Mucosa of descending colon (tissue), 3 donors: ENCODE data around the gene FUNDC2. TPM values are rescaled to one million over a fixed set of nuclear protein-coding genes. Genes with fewer than 3 reads are reported as not detected.

Experiments used
- ATAC-seq: fragments of 200-7000 bp; cut with Tn5 transposase; one replicate; pipeline ENCODE4 v1.9.1; 2020; ENCODE audit warnings: mild to moderate bottlenecking, moderate library complexity
- DNase-seq, 3 donors: peaks; one replicate each; pipeline ENCODE4 v3.0.0-alpha.2; 2020
- H3K36me3 ChIP-seq: fragments of 200-600 bp; one replicate; pipeline ENCODE4 v1.8.0; 2021; ENCODE audit warnings: low read depth, mild to moderate bottlenecking
- H3K4me1 ChIP-seq: fragments of 200-600 bp; one replicate; pipeline ENCODE4 v1.8.0; 2021; ENCODE audit warnings: low read depth, mild to moderate bottlenecking
- H3K4me3 ChIP-seq: fragments of 200-600 bp; one replicate; pipeline ENCODE4 v1.8.0; 2021; ENCODE audit warnings: mild to moderate bottlenecking
- H3K9me3 ChIP-seq: fragments of 200-600 bp; one replicate; pipeline ENCODE4 v1.8.0; 2021; ENCODE audit warnings: mild to moderate bottlenecking
- intact Hi-C, 2 donors: fragments of 100-400 bp; cut with DNase I in 1 of 2; cut with micrococcal nuclease in 1 of 2; formaldehyde crosslinking; loops; one replicate each; pipeline versions ENCODE4 v1.11.0 to v1.11.1; 2022; cut with DNase I, micrococcal nuclease
- total RNA-seq, 3 donors: library from RNA; stranded (reverse); fragmentation: NEBNext Ultra II Directional in 2 of 3; extraction: Animal tissue kit (Norgen Biotek cat#: 25700) in 2 of 3; gene quantifications; one replicate each; pipeline versions ENCODE4 v1.2.1 to v1.2.4, GENCODE V29; 2021 to 2023
- TF ChIP-seq, protein P1 (sequence below): fragments of 200-600 bp; IDR thresholded peaks from one replicate; pipeline ENCODE4 v1.8.0; 2022; ENCODE audit warnings: antibody characterized with exemption, mild to moderate bottlenecking
- donor health status: DM: no; HTN: no; CAD: no; lungs with moderate emphysema.
- donor health status: DM: no; HTN: no; CAD: no.
- donor health status: DM: no; HTN: yes; CAD: no.

Gene FUNDC2
- total RNA-seq, 3 donors from 2014 or later, result 48.9 to 92.8 (median 53.3) TPM

- Histone ChIP-seq H3K36me3 (no peaks in the 10 kb centered on the region), H3K4me1 (no peaks in the 10 kb centered on the region), H3K9me3 (no peaks in the 10 kb centered on the region), H3K4me3 (no peak overlapping the region)
- ATAC-seq, result no peak
- TF ChIP-seq, protein P1, sequence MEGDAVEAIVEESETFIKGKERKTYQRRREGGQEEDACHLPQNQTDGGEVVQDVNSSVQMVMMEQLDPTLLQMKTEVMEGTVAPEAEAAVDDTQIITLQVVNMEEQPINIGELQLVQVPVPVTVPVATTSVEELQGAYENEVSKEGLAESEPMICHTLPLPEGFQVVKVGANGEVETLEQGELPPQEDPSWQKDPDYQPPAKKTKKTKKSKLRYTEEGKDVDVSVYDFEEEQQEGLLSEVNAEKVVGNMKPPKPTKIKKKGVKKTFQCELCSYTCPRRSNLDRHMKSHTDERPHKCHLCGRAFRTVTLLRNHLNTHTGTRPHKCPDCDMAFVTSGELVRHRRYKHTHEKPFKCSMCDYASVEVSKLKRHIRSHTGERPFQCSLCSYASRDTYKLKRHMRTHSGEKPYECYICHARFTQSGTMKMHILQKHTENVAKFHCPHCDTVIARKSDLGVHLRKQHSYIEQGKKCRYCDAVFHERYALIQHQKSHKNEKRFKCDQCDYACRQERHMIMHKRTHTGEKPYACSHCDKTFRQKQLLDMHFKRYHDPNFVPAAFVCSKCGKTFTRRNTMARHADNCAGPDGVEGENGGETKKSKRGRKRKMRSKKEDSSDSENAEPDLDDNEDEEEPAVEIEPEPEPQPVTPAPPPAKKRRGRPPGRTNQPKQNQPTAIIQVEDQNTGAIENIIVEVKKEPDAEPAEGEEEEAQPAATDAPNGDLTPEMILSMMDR, result no peak
- intact Hi-C loops, result no loop called here
- DNase-seq, result no peak
Observed at GRCh38 chrX:155055494-155055893, 28.9 kb downstream of the FUNDC2 start.

DNA sequence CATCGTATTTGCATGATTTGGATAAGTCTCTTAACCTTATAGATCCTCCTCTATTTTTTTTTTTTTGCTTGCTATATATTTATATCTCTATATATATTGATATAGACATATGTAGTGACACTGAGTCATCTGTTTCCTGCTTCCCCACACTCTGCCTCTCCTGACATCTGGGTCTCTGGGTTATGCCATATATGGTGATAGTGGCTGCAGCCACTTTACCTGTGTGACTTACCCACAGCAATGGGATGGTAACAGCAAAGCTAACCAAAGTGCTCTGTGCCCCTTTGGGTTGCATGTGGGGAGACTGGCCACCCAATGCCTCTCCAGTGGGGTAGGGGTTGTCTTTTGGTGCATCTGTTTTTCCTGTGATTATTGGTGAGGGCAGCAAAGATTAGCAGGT is 29.8 kb downstream of the FUNDC2 start:
- intact Hi-C loops, result no loop called here
- ATAC-seq, result no peak

GRCh38 chrX:155056877-155057792 is 30.5 kb downstream of the FUNDC2 start:
- H3K9me3 ChIP-seq, result no peaks in the 10 kb centered on the region
- ATAC-seq, result peak; percentile 96
- H3K4me1 ChIP-seq, result no peaks in the 10 kb centered on the region
- H3K36me3 ChIP-seq, result no peaks in the 10 kb centered on the region
- TF ChIP-seq, protein P1, result peak; percentile 28
- no peak overlapping the region for H3K4me3 ChIP-seq
- peak; percentile 60 to 76 (median 72) for DNase-seq
- intact Hi-C loops, result no loop called here

More for the DNA sequence above, 29.8 kb downstream of the FUNDC2 start:
- H3K9me3 ChIP-seq, result no peaks in the 10 kb centered on the region
- TF ChIP-seq, protein P1, result no peak
- no peaks in the 10 kb centered on the region for H3K4me1 ChIP-seq
- H3K4me3 ChIP-seq, result no peak overlapping the region
- no peak for DNase-seq
- H3K36me3 ChIP-seq, result no peaks in the 10 kb centered on the region

DNA sequence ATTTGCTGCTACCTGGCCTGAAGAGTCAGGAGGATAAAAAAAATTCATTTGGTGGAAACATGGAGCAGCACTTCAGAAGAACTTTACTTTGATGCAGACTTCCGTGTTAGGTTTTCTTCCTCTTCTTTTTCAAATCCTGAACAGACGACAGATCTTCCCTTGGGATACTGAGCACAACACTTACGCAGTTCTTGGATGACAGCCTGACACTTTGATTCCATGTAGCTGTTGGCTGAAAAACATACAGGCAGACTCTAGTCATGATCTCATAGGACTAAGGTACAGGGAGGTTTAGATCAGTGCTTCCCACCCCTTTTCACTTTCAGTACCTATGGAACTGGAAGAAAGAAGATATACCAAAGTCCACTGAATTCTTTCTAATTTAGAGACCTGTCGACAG is 35.1 kb downstream of the FUNDC2 start:
- no peak for ATAC-seq
- TF ChIP-seq, protein P1, result no peak
- H3K4me1 ChIP-seq, result no peaks in the 10 kb centered on the region
- DNase-seq, result no peak
- no peaks in the 10 kb centered on the region for H3K9me3 ChIP-seq
- H3K4me3 ChIP-seq, result no peak overlapping the region
- intact Hi-C loops, result no loop called here
- no peaks in the 10 kb centered on the region for H3K36me3 ChIP-seq

- TF ChIP-seq, protein P1, result no peak
- no peak for ATAC-seq
Observed at GRCh38 chrX:155065035-155065734, 38.5 kb downstream of the FUNDC2 start.

More at GRCh38 chrX:155065035-155065734, 38.5 kb downstream of the FUNDC2 start:
- no peak for DNase-seq
- Histone ChIP-seq H3K4me3 (no peak overlapping the region), H3K9me3 (no peaks in the 10 kb centered on the region), H3K36me3 (no peaks in the 10 kb centered on the region), H3K4me1 (peaks cover 5% of the 10 kb centered on the region)
- intact Hi-C loops, result no loop called here
